Measurements from ENCODE around the gene COBLL1.
"Not testable (repeated sequence)": the region's sequence is repeated elsewhere in the genome, so short reads cannot be mapped to it uniquely, and the experiment has no call there.

The COBLL1 gene

GRCh38 chr2:164871404-164871803 is 29.8 kb upstream of the COBLL1 start:
- H3K4me3 ChIP-seq (ENCODE audit: low read length) = no peak overlapping the region
- no peak for TF ChIP-seq ZNF274 (IDR thresholded peaks at IDR 0.05; ENCODE audit: low read depth, low read length)

GRCh38 chr2:164869420-164869772 is 27.8 kb upstream of the COBLL1 start:
- no peak overlapping the region for H3K4me3 ChIP-seq (ENCODE audit: low read length)
- TF ChIP-seq ZNF274 (IDR thresholded peaks at IDR 0.05; ENCODE audit: low read depth, low read length) = no peak

GRCh38 chr2:164868563-164869419 is 27.2 kb upstream of the COBLL1 start:
- no peak for TF ChIP-seq ZNF274 (IDR thresholded peaks at IDR 0.05; ENCODE audit: low read depth, low read length)
- H3K4me3 ChIP-seq (ENCODE audit: low read length) = no peak overlapping the region

- no peak overlapping the region for H3K4me3 ChIP-seq (ENCODE audit: low read length)
- TF ChIP-seq ZNF274 (IDR thresholded peaks at IDR 0.05; ENCODE audit: low read depth, low read length) = no peak
Measured at GRCh38 chr2:164867779-164868397, 26.3 kb upstream of the COBLL1 start.

- not testable (repeated sequence) for H3K4me3 ChIP-seq (ENCODE audit: low read length)
Measured at GRCh38 chr2:164866381-164866780, 24.8 kb upstream of the COBLL1 start.

GRCh38 chr2:164860694-164861042 is 19.0 kb upstream of the COBLL1 start:
- no peak overlapping the region for H3K4me3 ChIP-seq (ENCODE audit: low read length)

GRCh38 chr2:164859906-164860693 is 18.5 kb upstream of the COBLL1 start:
- H3K4me3 ChIP-seq (ENCODE audit: low read length) = not testable (repeated sequence)

More at GRCh38 chr2:164860694-164861042, 19.0 kb upstream of the COBLL1 start:
- TF ChIP-seq ZNF274 (IDR thresholded peaks at IDR 0.05; ENCODE audit: low read depth, low read length) = no peak

GRCh38 chr2:164859251-164859818 is 17.7 kb upstream of the COBLL1 start:
- no peak overlapping the region for H3K4me3 ChIP-seq (ENCODE audit: low read length)
- TF ChIP-seq ZNF274 (IDR thresholded peaks at IDR 0.05; ENCODE audit: low read depth, low read length) = no peak

- no peak overlapping the region for H3K4me3 ChIP-seq (ENCODE audit: low read length)
- no peak for TF ChIP-seq ZNF274 (IDR thresholded peaks at IDR 0.05; ENCODE audit: low read depth, low read length)
Measured at GRCh38 chr2:164852086-164852485, 10.5 kb upstream of the COBLL1 start.

GRCh38 chr2:164850235-164850634 is 8.6 kb upstream of the COBLL1 start:
- H3K4me3 ChIP-seq (ENCODE audit: low read length) = no peak overlapping the region
- TF ChIP-seq ZNF274 (IDR thresholded peaks at IDR 0.05; ENCODE audit: low read depth, low read length) = no peak

GRCh38 chr2:164849506-164849905 is 7.9 kb upstream of the COBLL1 start:
- H3K4me3 ChIP-seq (ENCODE audit: low read length) = no peak overlapping the region
- no peak for TF ChIP-seq ZNF274 (IDR thresholded peaks at IDR 0.05; ENCODE audit: low read depth, low read length)

GRCh38 chr2:164847981-164848741 is 6.5 kb upstream of the COBLL1 start:
- H3K4me3 ChIP-seq (ENCODE audit: low read length) = no peak overlapping the region
- no peak for TF ChIP-seq ZNF274 (IDR thresholded peaks at IDR 0.05; ENCODE audit: low read depth, low read length)

- no peak overlapping the region for H3K4me3 ChIP-seq (ENCODE audit: low read length)
- no peak for TF ChIP-seq ZNF274 (IDR thresholded peaks at IDR 0.05; ENCODE audit: low read depth, low read length)
Measured at GRCh38 chr2:164847291-164847690, 5.7 kb upstream of the COBLL1 start.

- no peak for TF ChIP-seq ZNF274 (IDR thresholded peaks at IDR 0.05; ENCODE audit: low read depth, low read length)
- H3K4me3 ChIP-seq (ENCODE audit: low read length) = no peak overlapping the region
Measured at GRCh38 chr2:164846276-164846675, 4.7 kb upstream of the COBLL1 start.

Measured in GM08714 (cell line).